HG02840 (cell line): ENCODE data around the gene CDK14.

Source experiments
- ATAC-seq: cut with Tn5 transposase; IDR thresholded peaks from one replicate; pipeline ENCODE4 v1.9.1; 2021; ENCODE audit warnings: mild to moderate bottlenecking, moderate library complexity, moderate number of reproducible peaks; ENCODE audit not compliant: unreplicated experiment, low FRiP score

CDK14 gene

GRCh38 chr7:91066627-91067026 lies 470.5 kb downstream of the CDK14 start:
- ATAC-seq, result no peak

GRCh38 chr7:91067242-91067641 lies 471.1 kb downstream of the CDK14 start:
- ATAC-seq, result no peak

GRCh38 chr7:91068136-91068795 lies 472.1 kb downstream of the CDK14 start:
- no peak for ATAC-seq

GRCh38 chr7:91069146-91069545 lies 473.0 kb downstream of the CDK14 start:
- ATAC-seq, result no peak

- ATAC-seq, result no peak
These were observed 483.4 kb downstream of the CDK14 start for GRCh38 chr7:91079487-91079886.

- ATAC-seq, result no peak
These were observed 484.2 kb downstream of the CDK14 start for GRCh38 chr7:91080351-91080750.

GRCh38 chr7:91082038-91082437 lies 485.9 kb downstream of the CDK14 start:
- no peak for ATAC-seq

GRCh38 chr7:91082852-91083495 lies 486.9 kb downstream of the CDK14 start:
- no peak for ATAC-seq

GRCh38 chr7:91083855-91084644 lies 487.9 kb downstream of the CDK14 start:
- ATAC-seq, result no peak

GRCh38 chr7:91085175-91085574 lies 489.1 kb downstream of the CDK14 start:
- no peak for ATAC-seq

GRCh38 chr7:91086200-91086599 lies 490.1 kb downstream of the CDK14 start:
- no peak for ATAC-seq

- no peak for ATAC-seq
These were observed 492.0 kb downstream of the CDK14 start for GRCh38 chr7:91088156-91088555.

GRCh38 chr7:91088691-91089090 lies 492.6 kb downstream of the CDK14 start:
- ATAC-seq, result no peak

GRCh38 chr7:91089382-91089963 lies 493.4 kb downstream of the CDK14 start:
- ATAC-seq, result peak; percentile 58

GRCh38 chr7:91090684-91091083 lies 494.6 kb downstream of the CDK14 start:
- no peak for ATAC-seq

- ATAC-seq, result no peak
These were observed 495.5 kb downstream of the CDK14 start for GRCh38 chr7:91091631-91092030.

- ATAC-seq, result no peak
These were observed 497.1 kb downstream of the CDK14 start for GRCh38 chr7:91093181-91093580.

- no peak for ATAC-seq
These were observed 502.4 kb downstream of the CDK14 start for GRCh38 chr7:91098566-91098965.

- no peak for ATAC-seq
These were observed 507.2 kb downstream of the CDK14 start for GRCh38 chr7:91103363-91103762.

- ATAC-seq, result no peak
These were observed 511.3 kb downstream of the CDK14 start for GRCh38 chr7:91107460-91107859.

- no peak for ATAC-seq
These were observed 513.1 kb downstream of the CDK14 start for GRCh38 chr7:91109200-91109599.
